IPS-18a (cell line): ENCODE measurements around the gene TMED6.
"Not testable (repeated sequence)": the region's sequence is repeated elsewhere in the genome, so short reads cannot be mapped to it uniquely, and the experiment has no call there.

Source experiments
- H3K27ac ChIP-seq: one replicate; pipeline ENCODE4 v1.5.1; 2013; ENCODE audit warnings: low read length
- H3K27me3 ChIP-seq: one replicate; pipeline ENCODE4 v1.6.1; 2013; ENCODE audit warnings: mild to moderate bottlenecking, low read length; ENCODE audit not compliant: control insufficient read depth, insufficient read depth
- H3K36me3 ChIP-seq: one replicate; pipeline ENCODE4 v1.6.1; 2013; ENCODE audit warnings: low read depth, low read length; ENCODE audit not compliant: control insufficient read depth
- H3K4me1 ChIP-seq: one replicate; pipeline ENCODE4 v1.6.1; 2013; ENCODE audit warnings: low read depth, low read length; ENCODE audit not compliant: control insufficient read depth
- H3K4me3 ChIP-seq: one replicate; pipeline ENCODE4 v1.5.1; 2013; ENCODE audit warnings: low read length
- H3K9ac ChIP-seq: one replicate; pipeline ENCODE4 v1.6.1; 2013; ENCODE audit warnings: mild to moderate bottlenecking, low read length, moderate library complexity
- H3K9me3 ChIP-seq: one replicate; pipeline ENCODE4 v1.6.1; 2013; ENCODE audit warnings: low read depth, low read length; ENCODE audit not compliant: control insufficient read depth

TMED6 gene

DNA sequence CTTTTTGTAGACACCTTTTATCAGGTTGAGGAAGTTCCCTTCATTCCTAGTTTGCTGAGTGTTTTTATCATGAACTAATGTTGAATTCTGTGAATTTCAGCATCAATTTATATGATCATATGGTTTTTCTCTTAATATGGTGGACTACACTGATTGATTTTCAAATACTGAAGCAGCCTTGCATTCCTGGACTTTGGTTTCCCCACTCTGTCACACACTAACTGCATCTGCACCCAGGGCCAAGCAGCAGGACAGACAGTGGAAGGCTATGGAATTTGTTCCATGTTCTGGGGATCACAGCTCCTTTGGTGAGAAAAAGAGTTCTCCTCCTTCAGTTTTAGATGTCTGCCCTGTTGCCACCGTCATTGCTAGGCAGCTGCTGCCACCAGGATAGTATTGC lies 26.4 kb upstream of the TMED6 start:
- Histone ChIP-seq H3K9ac (no peak overlapping the region), H3K4me1 (no peaks in the 10 kb centered on the region), H3K27ac (no peak overlapping the region), H3K4me3 (no peak overlapping the region), H3K36me3 (peaks cover 51% of the 10 kb centered on the region), H3K9me3 (no peaks in the 10 kb centered on the region), H3K27me3 (no peaks in the 10 kb centered on the region)

DNA sequence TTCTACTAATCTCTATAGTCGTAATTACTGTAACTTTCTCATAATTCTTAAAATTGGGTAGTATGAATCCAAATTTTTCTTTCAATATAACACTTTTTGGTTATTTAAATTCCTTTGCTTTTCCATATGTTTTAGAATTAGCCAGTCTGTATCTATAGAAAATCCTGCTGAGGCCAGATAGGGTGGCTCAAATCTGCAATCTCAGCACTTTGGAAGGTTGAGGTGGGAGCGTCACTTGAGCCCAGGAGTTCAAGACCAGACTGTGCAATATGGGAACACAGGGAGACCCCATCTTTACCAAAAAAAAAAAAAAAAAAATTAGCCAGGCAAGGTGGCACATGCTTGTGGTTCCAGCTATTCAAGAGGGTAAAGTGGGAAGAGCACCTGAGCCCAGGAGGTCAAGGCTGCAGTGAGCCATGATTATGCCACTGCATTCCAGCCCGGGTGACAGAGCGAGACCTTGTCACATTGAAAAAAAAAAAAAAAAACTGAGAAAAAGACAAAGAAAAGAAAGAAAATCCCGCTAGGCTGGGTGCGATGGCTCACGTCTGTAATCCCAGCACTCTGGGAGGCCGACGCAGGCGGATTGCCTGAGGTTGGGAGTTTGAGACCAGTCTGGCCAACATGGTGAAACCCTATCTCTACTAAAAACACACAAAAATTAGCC lies 24.9 kb upstream of the TMED6 start:
- H3K9ac ChIP-seq, result no peak overlapping the region
- peaks cover 48% of the 10 kb centered on the region for H3K36me3 ChIP-seq
- H3K4me3 ChIP-seq, result no peak overlapping the region
- H3K27ac ChIP-seq, result no peak overlapping the region
- no peaks in the 10 kb centered on the region for H3K9me3 ChIP-seq
- no peaks in the 10 kb centered on the region for H3K27me3 ChIP-seq
- H3K4me1 ChIP-seq, result no peaks in the 10 kb centered on the region

DNA sequence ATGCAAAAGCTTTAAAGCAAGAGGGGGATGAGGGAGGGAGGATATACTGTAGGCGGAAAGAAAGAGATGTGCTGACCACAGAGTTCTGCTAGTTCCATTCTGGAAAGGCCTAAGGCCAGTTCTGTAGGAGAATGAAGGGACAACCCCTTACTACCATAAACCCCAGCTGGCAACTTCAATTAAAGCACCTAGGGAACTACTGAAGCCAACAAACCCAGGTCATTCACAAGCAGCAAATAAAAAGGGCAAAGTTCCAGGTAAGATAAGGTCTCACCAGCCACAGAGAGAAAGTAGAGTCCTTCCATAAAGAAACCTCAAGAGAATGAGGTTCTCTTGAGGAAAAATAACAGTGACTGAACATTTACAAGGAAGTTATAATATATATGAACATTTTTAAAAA lies 21.4 kb upstream of the TMED6 start:
- Histone ChIP-seq H3K27me3 (no peaks in the 10 kb centered on the region), H3K9me3 (no peaks in the 10 kb centered on the region), H3K4me3 (no peak overlapping the region), H3K36me3 (peaks cover 47% of the 10 kb centered on the region), H3K27ac (no peak overlapping the region), H3K9ac (no peak overlapping the region), H3K4me1 (no peaks in the 10 kb centered on the region)

DNA sequence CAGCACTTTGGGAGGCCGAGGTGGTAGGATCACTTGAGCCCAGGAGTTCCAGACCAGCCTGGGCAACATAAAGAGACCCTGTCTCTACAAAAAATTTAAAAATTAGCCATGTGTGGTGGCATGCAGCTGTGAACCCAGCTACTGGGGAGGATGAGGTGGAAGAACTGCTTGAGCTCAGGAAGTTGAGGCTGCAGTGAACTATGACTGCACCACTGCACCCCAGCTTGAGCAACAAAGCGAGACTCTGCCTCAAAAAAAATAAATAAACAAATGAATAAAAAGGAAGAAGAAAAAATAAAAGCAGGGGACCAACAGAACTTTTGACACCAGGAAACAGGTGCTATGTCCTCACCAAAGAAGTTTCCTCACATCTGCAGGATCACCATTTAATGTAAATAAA lies 20.0 kb upstream of the TMED6 start:
- Histone ChIP-seq H3K36me3 (peaks cover 58% of the 10 kb centered on the region), H3K4me1 (no peaks in the 10 kb centered on the region), H3K27ac (no peak overlapping the region), H3K9me3 (no peaks in the 10 kb centered on the region), H3K9ac (no peak overlapping the region), H3K27me3 (no peaks in the 10 kb centered on the region), H3K4me3 (no peak overlapping the region)

DNA sequence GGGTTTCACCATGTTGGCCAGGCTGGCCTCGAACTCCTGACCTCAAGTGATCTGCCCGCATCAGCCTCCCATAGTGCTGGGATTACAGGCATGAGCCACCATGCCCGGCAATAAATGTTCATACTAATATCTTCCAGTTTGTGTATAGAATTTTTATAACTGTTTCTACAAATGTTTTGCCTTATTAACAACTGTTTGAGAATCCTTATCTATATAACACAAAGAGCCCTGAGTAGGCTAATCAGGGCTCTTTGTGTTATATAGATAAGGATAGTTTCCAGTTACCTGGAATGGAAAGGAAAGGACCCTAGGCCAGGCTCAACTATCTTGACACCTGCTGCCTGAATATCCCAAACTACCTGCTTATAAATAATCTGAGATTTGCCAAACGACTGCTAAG lies 17.3 kb upstream of the TMED6 start:
- Histone ChIP-seq H3K27me3 (no peaks in the 10 kb centered on the region), H3K27ac (no peak overlapping the region), H3K4me1 (no peaks in the 10 kb centered on the region), H3K9me3 (no peaks in the 10 kb centered on the region), H3K9ac (no peak overlapping the region), H3K4me3 (no peak overlapping the region), H3K36me3 (peaks cover 66% of the 10 kb centered on the region)

DNA sequence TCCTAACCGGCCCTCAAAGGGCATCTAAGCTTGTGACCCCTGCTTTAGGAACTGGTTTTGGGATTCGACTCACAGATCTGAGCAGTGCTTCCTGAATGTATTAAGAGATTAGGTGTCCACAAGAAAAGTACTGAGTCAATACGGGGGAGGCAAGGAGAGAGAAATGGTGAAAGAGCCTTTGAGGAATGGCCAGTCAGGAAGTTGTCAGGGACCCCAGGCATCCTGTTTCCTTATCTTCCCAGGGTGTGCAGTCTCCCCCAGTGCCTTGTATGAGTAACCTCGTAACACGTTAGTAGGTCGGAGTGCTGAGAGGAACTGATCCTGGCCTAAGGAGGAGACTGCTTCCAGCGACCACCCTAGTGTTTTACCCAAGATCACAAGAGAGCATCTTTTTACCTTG lies 16.4 kb upstream of the TMED6 start:
- Histone ChIP-seq H3K4me1 (no peaks in the 10 kb centered on the region), H3K9ac (no peak overlapping the region), H3K27me3 (no peaks in the 10 kb centered on the region), H3K9me3 (no peaks in the 10 kb centered on the region), H3K4me3 (no peak overlapping the region), H3K36me3 (peaks cover 66% of the 10 kb centered on the region), H3K27ac (no peak overlapping the region)

DNA sequence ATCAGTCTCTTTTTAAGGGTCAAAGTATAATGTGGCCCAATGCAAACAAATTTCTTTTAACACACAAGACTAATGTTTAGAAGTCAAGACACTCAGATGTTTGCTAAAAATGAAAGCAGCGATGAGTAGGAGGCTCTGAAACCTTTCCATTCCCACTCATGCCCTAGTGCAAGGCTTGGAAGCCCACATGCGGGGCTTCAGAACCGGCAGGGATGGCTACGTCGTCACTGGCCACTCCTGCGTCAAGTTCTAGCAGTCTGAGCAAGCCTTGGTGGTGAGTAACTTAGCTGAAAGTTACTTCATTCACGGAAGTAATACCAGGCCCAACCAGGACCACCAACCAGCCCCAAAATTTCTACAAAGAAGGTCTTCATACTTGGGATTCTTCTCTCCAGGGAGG lies 14.8 kb upstream of the TMED6 start:
- Histone ChIP-seq H3K4me3 (no peak overlapping the region), H3K27me3 (no peaks in the 10 kb centered on the region), H3K9me3 (no peaks in the 10 kb centered on the region), H3K27ac (no peak overlapping the region), H3K36me3 (peaks cover 55% of the 10 kb centered on the region), H3K9ac (no peak overlapping the region), H3K4me1 (no peaks in the 10 kb centered on the region)

DNA sequence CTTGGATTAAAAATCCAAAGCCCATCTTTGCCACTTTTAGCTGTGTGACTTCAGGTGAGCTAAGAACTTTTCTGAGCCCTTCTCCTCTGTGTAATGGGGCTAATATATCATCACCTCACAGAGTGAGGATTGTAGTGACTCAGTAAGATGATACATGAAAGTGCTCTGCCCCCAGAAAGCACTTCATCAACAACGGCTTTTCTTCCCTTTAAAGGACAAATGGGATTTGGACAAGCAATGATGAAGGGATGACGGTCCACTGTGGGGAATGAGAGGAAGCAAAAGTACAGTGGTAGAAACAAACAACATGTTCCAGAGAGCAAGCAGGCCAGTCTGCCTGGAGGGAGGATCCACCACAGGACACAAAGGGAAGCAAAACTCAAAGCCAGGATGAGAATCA lies 14.3 kb upstream of the TMED6 start:
- H3K9me3 ChIP-seq, result no peaks in the 10 kb centered on the region
- no peak overlapping the region for H3K4me3 ChIP-seq
- no peaks in the 10 kb centered on the region for H3K27me3 ChIP-seq
- no peak overlapping the region for H3K27ac ChIP-seq
- H3K9ac ChIP-seq, result no peak overlapping the region
- H3K36me3 ChIP-seq, result peaks cover 53% of the 10 kb centered on the region
- no peaks in the 10 kb centered on the region for H3K4me1 ChIP-seq

DNA sequence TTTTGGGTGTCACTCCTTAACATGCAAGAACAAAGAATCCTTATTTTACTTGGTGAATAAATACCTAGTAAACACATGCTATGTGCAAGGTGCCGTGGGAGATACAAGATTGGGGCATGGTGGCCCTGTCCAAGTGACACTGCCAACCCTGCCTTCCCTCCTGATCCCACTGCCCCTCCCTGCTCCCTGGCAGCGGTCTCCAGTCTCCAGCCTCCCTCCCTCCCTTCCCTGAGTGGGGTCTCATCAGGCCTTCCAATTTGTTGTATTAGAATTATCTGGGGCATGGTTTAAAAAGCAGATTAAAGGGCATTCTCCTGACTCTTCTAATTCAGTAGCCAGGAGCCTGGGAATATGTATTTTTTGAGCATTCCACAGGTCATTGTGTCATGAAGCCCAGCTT lies 12.5 kb upstream of the TMED6 start:
- H3K27me3 ChIP-seq, result no peaks in the 10 kb centered on the region
- H3K36me3 ChIP-seq, result peaks cover 41% of the 10 kb centered on the region
- H3K4me3 ChIP-seq, result no peak overlapping the region
- H3K27ac ChIP-seq, result no peak overlapping the region
- H3K9me3 ChIP-seq, result no peaks in the 10 kb centered on the region
- no peak overlapping the region for H3K9ac ChIP-seq
- H3K4me1 ChIP-seq, result no peaks in the 10 kb centered on the region

DNA sequence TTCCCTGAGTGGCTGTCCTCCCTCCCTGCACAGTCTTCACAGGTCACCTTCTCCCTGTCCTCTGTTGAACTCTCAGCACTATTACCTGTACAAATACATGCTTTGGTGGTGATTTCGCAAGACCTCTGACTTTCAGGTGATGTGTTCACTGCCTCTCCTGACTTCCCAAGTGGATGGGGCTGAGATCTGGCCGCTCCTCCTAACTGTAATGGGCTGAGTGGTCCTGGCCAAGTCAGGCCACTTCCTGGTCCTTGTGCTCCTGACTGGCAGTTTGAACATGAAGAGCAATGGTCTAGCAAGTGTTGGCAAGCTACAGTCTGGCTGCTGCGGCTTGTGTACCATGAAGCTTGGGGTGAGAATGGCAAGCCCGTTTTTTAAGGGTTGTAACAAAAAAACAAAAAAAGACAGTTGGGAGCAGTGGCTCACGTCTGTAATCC lies 11.7 kb upstream of the TMED6 start:
- Histone ChIP-seq H3K27me3 (no peaks in the 10 kb centered on the region), H3K4me1 (no peaks in the 10 kb centered on the region), H3K9me3 (no peaks in the 10 kb centered on the region), H3K36me3 (peaks cover 34% of the 10 kb centered on the region), H3K4me3 (no peak overlapping the region), H3K27ac (no peak overlapping the region), H3K9ac (no peak overlapping the region)

DNA sequence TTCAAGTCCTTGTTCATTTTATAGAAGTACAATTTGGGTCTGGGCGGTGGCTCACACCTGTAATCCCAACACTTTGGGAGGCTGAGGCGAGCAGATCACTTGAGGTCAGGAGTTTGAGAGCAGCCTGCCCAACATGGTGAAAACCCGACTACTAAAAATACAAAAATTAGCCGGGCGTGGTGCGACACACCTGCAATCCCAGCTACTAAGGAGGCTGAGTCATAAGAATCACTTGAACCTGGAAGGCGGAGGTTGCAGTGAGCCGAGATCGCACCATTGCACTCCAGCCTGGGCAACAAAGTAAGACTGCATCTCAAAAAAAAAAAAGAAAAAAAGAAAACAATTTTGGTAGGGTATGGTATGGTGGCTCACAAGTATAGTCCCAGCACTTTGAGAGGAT lies 8.5 kb upstream of the TMED6 start:
- not testable (repeated sequence) for H3K4me1 ChIP-seq, H3K9me3 ChIP-seq, H3K9ac ChIP-seq, H3K36me3 ChIP-seq, H3K27ac ChIP-seq, H3K4me3 ChIP-seq, H3K27me3 ChIP-seq

DNA sequence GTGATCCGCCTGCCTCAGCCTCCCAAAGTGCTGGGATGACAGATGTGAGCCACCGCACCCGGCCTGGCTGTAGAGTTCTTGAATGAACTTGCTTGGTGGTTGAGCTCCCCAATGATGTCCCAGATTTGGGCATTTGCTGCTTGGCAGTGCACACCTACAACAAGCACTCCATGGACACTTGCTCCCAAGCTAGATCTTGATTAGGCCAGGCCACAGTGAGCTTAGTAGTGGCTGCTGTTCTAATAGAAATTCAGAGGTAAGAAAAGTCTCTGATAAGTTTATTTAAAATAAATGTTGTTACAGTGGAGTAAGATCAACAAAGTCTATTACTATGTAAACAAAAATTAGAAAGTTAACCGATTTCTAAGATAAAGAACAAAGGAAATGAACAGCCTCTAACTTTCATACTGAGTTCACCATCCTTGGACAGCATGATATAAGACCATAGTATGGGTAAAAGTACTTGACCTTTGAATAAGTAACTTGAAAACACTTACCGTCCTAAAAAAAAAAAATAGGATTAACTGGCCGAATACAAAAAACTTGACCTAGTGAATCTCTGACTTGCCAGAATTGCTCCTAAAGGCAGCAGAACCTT lies 951 bp downstream of the TMED6 start:
- Histone ChIP-seq H3K4me1 (no peaks in the 10 kb centered on the region), H3K27ac (no peak overlapping the region), H3K4me3 (no peak overlapping the region), H3K27me3 (no peaks in the 10 kb centered on the region), H3K9ac (no peak overlapping the region), H3K9me3 (no peaks in the 10 kb centered on the region), H3K36me3 (peaks cover 4% of the 10 kb centered on the region)
